Stimulated activated CD4-positive, alpha-beta T cell treated with anti-CD3 and anti-CD28 coated beads, Interleukin-12 subunit alpha, Interleukin-12 subunit beta, amount 100 ng/mL, for 48 hours (primary cell): ENCODE data around the gene CXADR.

Experiments
- DNase-seq, 3 donors: peaks; one replicate each; pipeline ENCODE4 v3.0.0-alpha.2; 2020; ENCODE audit warnings: low read depth in 2 of 3, low spot score in 1 of 3

CXADR gene

DNA sequence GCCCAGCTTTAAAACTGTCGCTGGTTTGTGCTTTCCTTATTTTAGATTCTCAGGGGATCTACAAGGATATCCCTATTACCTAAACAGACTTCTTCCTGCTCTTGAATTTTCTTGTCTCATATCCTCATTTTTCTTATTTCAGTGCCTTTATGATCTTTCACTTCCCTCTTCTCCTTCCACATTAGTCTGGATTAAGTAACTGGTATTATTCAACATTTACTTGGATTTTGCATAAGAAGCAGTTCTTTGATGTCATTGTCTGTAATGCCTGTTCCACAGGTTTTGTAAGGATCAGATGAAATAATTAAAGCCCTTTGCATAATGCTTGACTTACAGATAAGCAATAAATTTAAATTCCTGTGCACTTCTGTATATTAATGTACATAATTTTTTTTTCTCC lies 26.5 kb downstream of the CXADR start:
- DNase-seq, result no peak

DNA sequence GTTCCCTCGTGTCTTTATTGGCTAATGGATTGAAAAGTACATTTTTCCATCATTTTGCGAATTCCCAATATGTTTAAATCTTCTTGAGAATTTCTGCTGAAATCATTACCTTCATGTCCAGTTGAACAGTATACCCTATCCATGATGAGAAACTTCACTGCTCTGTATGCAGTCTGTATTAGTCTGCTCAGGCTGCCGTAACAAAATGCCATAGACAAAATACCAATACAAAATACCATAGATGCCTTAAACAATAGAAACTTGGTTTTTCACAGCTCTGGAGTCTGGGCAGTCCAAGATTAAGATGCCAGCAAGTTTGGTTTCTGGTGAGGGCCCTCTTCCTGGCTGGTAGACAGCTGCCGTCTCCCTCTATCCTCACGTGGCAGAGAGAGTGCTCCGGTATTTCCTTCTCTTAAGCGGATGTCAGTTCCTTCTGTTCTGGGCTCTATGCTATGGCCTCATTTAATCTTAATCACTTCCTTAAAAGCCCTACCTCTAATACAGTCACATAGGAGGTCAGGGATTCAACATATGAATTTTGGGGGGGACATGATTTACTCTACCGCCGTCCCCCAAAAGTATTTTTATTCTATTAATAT lies 27.0 kb downstream of the CXADR start:
- DNase-seq, result no peak

DNA sequence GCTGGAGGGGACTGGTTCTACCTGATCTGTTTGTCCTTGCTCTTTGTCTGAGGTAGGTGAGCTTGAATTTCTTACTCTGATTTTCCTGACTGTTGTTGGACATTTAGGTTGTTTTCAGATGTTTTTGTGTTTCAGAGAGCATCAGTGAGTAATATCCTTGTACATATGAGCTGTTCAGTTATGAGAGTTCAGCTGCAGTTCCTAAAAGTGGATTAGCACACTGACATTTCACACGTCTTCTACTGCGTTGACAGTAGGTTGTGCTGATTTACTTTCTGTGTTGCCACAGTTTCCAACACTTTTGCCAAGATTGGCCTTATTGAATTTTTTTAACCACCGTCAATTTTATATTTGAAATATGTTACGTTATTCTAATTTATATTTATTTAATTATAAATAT lies 27.7 kb downstream of the CXADR start:
- no peak for DNase-seq

DNA sequence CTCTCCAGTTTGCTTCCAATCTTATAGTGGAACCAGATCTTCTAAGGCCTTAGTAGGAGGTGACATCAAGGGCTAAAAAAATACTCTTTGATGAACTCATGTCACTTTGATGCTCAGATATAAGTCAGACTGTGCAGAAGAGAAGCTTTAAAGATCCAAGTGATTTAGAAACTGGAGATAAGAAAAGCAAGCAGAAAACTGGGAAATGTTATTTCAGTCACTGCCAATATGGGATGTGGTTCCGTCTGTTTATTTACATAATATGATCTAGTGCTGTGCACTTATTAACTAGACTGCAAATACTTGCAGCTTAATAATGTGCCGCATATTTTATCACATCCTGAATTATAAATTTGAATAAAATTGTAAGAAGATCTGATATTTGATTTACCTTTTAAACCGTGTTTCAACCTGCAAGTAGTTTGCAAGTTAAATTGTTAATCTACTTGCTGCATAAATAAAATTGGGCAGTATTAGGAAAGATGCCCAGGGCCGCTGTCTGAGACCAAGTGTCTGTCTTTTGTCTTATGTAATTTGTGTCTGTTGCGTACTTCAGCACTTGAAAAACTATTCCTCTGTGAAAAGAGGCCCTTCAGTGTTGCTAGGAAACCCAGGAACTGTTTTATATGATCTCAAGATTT lies 29.6 kb downstream of the CXADR start:
- no peak for DNase-seq

DNA sequence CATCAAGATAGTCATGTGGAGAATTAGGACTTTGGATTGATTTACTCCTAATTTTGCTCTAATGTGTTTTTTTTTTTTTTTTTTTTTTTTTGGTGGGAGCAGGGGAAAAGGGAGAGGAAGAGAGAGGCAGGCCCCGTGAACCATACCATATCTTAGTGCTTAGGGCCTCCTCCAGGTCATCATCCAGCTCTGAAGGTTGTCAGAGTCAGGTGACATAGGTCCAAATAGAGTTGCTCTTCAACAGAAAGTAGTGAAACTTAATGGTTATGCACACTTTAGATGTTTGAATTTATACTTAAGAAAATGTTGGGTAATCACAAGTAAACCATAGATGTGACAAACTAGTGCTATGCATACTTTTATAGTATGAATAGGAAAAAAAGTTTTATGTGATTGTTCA lies 32.2 kb downstream of the CXADR start:
- DNase-seq, result no peak

DNA sequence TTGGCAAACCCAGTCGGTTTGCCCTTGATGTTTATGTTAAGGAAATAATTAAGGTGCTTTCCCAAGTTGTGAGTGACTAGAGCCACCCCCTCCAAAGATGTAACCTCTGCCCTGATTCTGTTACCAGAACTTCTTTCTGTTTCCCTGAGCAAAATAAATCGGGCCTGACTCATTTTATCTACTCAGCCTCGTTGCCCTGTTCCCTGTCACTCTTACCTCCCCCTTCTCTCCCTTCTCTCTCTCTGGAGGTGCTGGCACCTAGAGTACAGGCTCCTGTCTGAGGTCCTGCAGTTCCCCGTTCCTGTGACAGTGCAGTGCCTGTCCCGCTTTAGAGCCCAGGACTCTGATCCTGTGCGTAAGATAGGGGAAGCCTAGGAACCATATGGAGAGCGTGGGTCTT lies 35.4 kb downstream of the CXADR start:
- no peak for DNase-seq

DNA sequence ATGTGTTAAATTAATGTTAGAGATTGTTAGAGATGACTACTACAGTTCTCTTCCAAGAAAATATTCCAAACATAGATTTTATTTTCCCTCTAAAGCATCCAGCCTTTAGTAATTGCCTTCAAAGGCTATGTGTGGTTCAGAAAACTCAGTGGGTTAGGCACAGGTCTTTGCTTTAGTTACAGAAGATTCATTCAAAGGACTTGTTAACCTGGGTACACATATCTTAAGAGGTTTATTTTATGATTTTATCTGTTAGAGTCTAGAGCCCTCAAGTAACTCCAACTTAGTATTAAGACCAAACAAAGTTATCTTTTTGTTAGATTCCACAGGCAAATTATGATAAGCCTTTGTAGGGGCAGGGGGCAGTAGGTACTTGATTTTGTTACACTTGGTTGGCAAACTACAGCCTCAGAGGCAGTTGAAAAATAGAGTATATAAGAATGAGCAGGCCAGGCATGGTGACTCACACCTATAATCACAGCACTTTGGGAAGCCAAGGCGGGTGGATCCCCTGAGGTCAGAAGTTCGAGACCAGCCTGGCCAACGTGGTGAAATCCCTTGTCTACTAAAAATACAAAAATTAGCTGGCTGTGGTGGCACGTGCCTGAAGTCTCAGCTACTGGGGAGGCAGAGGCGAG lies 37.9 kb downstream of the CXADR start:
- DNase-seq, result no peak

DNA sequence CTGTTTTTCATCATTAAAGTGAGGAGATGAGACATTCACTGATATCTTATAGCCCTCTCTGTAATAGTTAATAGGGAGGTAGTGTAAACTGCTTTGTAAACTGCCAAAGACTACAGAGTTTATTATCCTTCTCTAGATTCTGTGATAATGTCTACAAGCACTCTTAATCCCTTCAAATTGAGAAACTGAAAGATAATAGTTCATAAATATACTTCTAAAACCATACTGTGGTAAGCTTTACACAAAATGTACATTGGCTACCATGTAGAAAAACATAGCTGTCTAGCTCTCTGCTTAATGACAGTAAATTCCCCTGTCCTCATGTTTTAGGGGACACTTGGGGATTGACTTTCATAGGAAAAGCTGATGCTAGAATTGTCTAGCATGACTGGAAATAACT lies 39.6 kb downstream of the CXADR start:
- no peak for DNase-seq

DNA sequence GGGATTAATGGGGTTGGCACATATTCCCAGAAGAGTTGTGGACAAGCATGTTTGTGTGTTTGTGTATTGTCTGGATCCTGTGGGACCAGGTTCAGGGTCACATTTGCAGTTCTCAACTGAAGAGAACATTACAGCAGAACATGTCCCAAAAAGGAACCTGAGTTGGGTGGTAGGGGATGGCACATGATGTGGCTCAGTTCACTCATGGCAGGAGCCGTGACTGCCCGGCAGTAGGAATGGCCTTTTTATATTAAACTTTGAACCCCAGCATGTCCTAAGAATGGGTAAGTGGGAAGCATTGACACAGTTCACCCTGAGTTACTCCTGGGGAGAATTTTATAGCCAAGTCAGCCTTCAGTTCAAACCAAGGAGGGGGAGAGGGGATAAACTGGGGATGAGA lies 41.3 kb downstream of the CXADR start:
- DNase-seq, result no peak

DNA sequence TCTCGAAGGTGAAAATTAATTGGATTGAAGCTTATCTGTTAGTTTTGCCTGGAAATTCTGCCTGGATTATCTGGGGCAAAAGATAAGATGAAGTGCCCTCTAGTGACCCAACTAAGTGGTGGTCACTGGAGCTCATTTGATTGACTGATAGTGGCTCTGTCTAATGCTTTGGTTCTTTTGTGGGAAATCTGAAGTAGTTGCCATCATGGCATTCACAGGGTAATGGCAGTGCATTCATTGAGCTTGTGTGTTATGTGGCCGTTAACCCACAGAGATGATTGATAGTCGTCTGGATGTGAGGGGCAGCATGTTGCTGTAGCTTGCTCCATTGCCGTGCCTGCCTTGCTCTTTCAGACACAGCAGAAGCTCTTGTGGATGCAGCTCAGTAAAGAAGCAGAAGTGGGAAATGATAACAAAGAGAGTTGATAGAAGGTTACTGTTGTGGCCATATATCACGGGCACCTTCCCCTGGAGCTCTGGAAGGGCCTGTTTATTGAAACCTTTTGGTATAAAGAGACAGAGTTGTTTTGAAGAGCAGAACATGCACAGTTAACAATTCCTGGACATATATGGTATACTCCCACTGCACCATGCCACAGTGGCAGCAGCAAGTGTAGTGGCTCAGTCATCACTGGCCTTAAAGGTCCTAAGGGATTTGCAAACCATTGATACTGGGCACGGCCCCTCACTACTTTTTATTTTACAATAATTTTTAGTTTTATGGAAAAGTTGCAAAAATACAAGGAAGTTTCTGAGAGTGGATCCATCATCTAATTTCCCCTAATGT lies 42.0 kb downstream of the CXADR start:
- DNase-seq, result no peak

DNA sequence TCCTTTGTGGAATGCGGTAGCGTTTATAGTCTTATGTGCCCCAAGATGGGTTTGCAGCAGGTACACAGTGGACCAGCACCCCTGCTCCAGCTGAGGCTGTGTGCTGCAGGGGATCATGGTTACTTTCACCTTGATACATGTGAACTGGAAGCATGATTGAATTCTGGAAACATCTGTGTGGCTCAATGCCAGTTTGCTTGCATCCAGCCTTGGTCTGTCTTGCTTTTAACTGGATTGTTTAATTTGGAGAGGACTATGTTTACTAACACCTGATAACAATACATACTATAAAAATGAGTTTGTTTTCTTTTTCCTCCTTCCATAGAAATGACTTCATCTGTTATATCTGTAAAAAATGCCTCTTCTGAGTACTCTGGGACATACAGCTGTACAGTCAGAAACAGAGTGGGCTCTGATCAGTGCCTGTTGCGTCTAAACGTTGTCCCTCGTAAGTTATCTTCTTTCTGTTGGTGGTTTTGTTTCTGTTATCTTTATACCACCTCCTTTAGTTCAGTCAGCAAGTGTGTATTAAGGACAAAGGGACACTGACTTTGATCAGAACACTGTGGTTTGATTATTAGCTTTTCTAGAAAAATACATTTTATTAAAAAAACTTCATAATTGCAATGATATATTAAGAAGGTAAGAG lies 47.7 kb downstream of the CXADR start:
- no peak for DNase-seq

DNA sequence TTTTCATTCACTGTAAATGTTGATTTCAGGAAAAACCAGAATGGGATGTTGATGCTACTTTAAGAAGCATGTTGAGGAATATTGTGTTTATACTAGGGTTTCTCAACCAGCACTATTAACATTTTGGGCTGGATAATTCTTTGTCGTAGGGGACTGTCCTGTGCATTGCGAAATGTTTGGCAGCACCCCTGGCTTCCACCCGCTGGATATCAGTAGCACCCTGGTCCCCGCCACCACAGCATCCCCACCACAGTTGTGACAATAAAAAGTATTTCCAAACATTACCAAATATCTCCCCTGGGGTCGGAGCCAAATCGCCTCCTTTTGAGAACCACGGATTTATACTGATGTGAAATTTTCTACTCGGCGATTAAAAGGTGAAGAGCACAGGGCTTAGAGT lies 57.9 kb downstream of the CXADR start:
- DNase-seq, result no peak

DNA sequence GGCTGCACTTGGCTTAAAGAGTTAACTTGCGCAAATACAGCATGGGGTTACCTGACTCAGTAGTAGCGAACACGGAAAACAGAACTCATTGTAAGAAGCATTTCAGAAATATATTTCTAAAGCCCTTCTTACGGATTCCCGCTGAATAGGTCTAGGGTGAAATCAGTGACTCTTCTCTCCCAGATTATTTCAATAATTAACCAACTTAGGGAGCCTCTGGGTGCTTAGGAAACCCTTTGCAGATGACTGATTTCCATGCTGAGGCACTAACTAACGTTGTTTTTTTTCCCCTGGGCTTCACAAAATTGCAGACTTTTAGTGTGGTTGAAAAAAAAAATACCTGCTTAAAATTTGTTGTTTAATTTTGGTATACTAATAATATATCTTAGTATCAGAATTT lies 59.6 kb downstream of the CXADR start:
- DNase-seq, result no peak

DNA sequence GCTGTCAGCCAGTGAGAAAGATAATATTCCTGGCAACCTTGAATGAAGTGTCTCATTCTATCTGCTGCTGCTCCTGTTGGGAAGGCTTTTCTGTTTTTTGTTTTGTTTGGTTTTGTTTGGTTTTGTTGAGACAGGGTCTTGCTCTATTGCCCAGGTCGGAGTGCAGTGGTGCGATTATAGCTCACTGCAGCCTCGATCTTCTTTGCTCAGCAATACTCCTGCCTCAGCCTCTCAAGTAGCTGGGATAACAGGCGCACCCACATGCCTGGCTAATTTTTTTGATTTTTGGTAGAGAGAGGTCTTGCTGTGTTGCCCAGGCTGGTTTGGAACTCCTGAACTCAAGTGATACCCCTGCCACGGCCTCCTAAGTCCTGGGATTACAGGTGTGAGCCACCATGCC lies 62.2 kb downstream of the CXADR start:
- no peak for DNase-seq

DNA sequence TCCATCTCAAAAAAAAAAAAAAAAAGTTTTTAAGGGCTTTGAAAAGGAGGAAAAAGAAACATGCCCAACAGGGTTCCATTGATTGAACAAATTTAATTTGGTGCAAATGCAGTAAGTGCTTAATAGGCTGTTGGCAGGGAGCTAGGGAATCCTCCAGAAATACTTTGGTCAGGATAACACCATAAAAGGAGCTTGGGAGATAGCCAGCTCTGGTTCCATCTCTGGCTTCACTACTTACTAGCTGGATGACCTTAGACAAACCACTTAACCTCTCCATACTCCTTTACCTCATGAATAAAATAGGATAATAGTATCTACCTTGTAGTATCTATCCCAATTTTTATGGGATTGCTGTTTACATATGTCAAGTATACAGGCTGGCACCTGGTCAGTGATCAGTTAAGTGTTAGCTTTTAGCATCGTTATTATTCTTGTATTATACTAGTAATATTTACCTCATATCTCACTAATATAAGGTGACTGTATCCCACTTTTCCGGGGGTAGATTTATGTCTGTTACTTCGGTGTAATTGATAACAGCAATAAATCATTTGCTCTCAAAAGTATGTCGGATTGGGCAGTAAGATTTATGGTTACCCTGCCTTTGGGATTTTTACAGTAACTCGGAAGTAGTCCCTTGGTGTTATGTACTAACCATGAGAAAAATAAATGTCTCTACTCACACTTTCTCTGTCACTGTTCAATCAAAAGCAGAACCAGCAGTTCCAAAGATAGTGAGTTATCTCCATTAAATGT lies 63.4 kb downstream of the CXADR start:
- DNase-seq, result no peak

DNA sequence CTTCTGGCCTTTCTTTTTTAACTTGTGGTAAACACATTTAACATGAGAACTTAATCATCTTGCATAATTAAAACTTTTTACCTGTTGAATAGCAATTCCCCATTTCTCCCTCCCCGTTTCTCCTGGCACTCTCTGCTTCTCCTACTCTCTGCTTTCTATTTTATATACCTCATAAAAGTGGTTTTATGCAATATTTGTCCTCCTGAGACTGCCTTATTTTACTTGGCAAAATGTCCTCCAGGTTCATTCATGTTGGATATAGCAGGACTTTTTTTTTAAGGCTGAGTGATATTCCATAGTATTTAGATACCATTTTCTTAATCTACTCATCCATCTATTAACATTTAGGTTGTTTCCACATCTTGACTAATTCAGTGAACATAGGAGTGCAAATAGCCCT lies 64.9 kb downstream of the CXADR start:
- no peak for DNase-seq

DNA sequence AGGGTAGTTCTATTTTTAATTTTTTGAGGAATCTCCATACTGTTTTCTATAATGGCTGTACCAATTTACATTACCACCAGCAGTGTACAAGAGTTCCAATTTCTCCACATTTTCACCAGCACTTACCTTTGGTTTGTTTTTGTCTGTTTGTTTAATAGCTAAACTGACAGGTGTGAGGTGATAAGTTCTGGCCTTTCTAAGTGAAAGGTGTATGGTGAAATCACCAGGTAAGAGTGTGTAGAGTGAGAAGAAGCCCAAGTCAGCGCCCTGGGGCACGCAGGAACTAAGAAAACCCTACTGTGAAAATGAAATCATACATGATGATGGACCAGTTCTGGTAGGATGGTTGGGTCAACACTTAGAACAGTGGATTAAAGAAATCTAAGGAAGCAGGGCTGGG lies 65.3 kb downstream of the CXADR start:
- no peak for DNase-seq

DNA sequence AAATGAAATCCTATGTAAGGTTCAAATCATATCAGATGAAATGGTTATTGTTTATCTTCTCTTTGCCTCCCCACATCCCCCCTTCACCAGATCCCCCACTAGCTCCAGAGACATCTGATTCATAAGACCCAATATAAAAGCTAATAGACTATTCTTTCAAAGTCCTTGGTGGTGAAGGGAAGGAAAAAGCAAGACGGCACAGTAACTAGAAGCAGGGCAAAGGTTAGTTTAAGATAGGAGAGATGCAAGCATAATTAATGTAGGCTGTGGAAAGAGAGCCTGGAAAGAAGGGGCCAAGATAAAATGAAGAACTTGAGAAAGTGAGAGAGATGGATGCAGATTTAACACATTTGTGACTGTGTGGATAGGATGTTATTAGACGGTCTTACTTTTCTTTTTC lies 66.0 kb downstream of the CXADR start:
- DNase-seq, result no peak

DNA sequence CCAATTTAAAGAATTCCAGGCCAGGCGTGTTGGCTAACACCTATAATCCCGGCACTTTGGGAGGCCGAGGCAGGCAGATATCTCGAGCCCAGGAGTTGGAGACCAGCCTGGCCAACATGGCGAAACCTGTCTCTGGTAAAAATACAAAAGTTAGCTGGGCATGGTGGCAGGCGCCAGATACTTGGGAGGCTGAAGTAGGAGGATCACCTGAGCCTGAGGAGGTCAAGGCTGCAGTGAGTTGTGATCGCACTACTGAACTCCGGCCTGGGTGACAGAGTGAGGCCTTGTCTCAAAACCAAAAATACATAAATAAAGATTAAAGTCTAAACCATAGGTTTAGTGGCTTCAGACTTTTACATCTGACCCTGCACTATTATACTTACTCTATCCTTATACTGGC lies 67.5 kb downstream of the CXADR start:
- DNase-seq, result no peak

DNA sequence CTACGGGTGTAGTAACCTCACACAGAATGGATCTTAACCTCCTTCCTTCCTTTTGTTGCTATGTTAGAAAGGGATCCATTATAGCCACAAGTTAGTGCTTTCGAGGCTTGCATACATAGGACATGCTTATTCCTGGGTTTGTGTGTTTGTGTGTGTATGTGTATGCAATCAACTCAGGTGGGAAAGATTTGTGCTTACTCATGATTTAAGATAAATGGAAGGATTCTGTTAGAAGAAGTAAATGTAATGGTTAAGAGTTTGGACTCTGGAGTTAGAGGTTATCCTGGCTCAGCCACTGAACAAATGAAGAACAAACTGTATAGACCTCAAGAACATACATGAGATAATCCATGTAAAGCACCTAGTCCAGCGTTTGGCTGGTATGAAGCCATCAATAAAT lies 71.1 kb downstream of the CXADR start:
- DNase-seq, result no peak

DNA sequence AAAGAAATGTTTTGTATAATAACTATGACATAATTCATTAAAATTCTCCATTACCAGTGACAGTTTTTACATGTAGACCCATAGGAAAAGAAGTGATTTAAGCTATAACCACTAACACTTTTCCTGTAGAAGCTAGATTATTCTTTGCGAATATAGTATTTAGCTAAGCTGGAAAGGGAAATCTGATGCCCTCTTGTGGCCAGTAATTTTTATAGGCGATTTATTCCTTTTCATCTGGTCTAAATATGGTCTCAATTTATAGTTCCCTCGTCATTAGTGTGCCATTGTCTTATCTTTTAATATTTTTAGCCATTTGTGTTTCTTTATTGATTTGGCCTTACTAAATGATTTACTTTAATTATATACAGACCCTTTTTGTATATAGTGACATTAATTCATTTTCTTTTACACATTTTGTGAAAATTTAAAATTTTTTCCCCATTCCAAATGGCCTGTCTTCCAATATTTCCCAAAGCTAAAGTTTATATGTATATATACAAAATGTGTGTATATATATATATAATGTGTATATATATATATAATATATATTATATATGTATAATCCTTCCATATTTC lies 73.1 kb downstream of the CXADR start:
- peak in 1 of 3 donors; percentile 24 for DNase-seq
